C4-2B (cell line): Measurements from ENCODE around the gene ADGRB2.

Experiments used
- H3K27ac ChIP-seq: fragments of 450-650 bp; 2 replicates; pipeline ENCODE4 v1.5.1; 2017
- ZFX ChIP-seq: fragments of 450-650 bp; IDR thresholded peaks from 2 replicates; pipeline ENCODE4 v1.6.1; 2017
- TF ChIP-seq, protein P1 (sequence below): fragments of 450-650 bp; conservative IDR thresholded peaks from 2 replicates; pipeline ENCODE4 v1.5.1; 2017; ENCODE audit warnings: mild to moderate bottlenecking

The ADGRB2 gene

DNA sequence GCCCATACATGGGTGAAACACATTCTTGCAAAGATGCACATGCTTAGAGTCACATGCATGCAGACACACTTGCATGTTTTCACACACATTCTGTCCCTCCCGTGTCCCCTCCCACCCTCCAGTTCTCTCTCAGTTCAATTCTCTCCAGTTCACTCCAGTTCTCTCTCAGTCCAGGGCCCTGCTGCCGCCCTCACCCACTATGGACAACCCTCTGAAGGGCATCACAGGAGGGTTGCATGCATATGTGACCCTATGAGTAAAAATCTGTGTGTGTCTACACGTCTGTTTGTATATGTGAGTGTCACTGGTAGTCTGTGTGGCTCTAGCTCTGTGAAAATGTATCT is 21.8 kb upstream of the ADGRB2 start:
- H3K27ac ChIP-seq: no peak overlapping the region
- TF ChIP-seq ZFX: no peak
- TF ChIP-seq, protein P1, sequence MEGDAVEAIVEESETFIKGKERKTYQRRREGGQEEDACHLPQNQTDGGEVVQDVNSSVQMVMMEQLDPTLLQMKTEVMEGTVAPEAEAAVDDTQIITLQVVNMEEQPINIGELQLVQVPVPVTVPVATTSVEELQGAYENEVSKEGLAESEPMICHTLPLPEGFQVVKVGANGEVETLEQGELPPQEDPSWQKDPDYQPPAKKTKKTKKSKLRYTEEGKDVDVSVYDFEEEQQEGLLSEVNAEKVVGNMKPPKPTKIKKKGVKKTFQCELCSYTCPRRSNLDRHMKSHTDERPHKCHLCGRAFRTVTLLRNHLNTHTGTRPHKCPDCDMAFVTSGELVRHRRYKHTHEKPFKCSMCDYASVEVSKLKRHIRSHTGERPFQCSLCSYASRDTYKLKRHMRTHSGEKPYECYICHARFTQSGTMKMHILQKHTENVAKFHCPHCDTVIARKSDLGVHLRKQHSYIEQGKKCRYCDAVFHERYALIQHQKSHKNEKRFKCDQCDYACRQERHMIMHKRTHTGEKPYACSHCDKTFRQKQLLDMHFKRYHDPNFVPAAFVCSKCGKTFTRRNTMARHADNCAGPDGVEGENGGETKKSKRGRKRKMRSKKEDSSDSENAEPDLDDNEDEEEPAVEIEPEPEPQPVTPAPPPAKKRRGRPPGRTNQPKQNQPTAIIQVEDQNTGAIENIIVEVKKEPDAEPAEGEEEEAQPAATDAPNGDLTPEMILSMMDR: no peak

DNA sequence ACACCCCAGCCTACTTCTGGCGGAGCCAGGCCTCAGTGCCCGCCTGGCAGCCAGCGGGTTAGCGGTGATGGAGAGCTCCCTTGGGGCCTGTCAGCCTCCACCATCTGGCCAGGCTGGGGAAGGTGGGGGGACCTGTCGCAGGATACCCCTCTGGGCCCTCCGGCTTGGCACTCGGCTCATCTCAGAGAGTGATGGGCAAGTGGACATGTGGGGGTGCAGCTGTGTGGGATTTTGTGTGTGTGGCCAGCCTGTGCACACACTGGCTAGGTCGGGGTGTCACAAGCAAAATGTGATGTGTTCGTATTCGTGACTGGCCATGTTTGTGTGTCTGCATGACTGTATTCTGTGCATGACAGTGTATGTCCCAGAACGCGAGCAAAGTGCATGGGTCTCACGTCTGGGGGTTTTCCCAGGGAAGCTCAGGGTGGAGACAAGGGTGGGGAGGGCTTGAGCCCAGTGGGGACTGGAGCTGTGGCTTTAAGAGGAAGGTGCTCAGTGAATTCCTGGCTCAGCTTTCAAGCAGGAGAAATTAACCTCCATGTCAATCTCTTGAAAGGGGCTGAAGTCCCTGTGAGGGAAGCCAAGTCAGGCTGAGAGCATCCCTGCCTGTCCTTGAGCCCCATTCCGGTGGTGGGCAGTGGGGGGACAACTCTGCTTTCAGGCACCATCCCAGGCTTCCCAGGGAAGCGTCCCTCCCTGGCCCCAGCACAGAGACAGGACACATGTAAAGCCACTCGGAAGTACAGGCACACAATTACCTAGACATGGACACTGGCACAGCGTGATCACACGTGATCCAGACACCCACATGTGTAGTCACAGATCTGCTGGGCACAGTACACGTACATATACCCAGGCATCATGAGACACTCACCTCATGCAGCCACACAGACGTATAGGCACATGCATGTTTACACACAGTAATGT is 21.1 kb upstream of the ADGRB2 start:
- H3K27ac ChIP-seq: no peak overlapping the region
- TF ChIP-seq ZFX: no peak
- TF ChIP-seq, protein P1: no peak

DNA sequence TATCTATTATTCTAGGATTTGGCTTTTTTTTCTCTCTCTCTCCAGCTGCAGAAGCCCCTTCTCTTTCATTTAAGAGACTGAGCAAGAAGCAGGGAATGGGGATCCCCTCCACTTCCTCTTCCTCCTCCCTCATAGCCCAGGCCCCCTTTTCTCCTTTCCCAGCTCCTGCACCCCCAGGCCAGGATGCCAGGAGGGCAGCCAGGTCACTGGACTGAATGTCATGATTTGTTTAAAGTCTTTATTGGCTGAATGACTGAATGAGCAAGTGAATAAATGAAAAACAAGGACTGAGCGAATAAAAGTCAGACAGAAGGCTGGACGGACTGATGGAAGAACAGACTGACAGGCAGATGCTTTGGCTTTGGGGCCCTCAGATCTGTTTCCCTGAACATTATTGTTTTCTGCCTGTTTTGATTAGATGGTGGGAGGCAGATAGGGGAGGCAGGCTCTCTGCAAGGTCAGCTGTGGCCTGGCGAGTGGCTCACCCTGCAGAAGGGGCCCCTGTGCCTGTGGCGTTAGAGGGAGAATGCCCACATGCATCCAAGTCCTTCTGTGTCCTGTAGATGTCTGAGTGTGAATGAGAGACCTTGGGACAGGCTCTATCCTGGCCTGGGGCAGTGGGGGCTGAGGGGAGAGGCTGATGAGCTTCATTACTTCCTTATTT is 20.3 kb upstream of the ADGRB2 start:
- TF ChIP-seq, protein P1: no peak
- no peak for TF ChIP-seq ZFX
- no peak overlapping the region for H3K27ac ChIP-seq

DNA sequence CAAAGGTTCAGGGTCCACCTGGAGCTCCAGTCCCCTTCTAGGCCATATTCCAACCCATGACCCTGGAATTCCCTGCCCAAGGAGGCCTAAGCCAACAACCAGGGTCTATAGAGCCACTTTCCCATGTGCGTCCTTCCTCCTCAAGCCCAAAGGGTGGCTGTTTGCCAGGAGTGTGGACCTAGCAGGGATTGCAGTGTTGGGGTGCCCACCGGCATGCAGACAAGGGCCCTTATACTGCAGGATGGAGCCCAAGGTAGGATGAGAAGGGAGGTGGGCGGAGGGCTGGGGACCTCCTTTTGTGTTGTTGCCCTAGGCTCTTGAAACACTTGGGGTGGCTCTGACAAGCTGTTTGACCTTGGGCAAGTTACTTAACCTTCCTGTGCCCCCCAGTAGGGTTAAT is 19.7 kb upstream of the ADGRB2 start:
- no peak for TF ChIP-seq ZFX
- TF ChIP-seq, protein P1: no peak
- no peak overlapping the region for H3K27ac ChIP-seq

DNA sequence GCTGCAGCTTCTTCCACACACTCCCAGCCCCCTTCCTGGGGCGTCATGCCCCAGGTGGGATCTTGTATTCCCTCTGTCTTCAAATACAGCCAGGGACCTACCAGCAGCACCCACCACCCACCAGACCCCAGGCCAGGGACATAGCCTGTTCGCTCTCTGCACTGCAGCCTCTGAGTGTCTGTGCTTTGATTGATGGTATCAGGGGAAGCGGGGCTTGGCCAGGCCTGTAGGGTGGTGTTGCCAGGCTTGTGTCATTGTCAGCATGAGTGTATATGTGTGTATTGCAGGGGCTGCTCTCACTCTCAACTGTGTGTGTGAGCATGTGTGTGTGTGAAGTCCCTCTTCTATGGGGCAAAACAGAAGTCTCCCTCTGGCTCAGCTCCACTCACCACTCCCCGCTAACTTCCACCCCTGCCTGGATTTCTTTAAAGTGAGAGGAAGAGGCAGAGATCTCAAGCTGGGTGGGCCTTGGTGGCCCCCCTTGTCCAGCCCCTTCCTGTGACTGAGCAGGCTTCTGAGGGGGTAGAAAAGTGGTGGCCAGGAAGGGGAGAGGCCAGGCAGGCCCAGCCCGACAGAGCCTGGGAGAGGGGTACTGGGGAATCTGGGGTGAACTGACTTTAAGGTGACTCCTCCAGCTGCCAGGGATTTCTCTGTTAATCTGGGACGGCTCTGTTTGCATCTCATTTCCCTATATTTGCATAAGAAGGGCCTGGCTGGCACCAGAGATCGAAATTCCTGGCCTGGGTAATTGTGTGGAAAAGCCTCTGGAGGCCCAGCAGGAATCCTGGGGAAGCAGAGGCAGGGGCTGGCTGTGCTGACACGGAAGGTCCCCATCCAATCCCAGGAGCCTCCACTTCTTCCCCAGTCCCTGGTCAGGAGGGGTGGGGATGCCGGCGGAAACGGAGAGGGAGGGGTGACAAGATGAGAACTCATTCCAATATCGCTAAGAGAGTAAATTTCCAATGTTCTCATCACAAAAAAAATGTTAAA is 18.6 kb upstream of the ADGRB2 start:
- H3K27ac ChIP-seq: no peak overlapping the region
- TF ChIP-seq, protein P1: no peak
- no peak for TF ChIP-seq ZFX

DNA sequence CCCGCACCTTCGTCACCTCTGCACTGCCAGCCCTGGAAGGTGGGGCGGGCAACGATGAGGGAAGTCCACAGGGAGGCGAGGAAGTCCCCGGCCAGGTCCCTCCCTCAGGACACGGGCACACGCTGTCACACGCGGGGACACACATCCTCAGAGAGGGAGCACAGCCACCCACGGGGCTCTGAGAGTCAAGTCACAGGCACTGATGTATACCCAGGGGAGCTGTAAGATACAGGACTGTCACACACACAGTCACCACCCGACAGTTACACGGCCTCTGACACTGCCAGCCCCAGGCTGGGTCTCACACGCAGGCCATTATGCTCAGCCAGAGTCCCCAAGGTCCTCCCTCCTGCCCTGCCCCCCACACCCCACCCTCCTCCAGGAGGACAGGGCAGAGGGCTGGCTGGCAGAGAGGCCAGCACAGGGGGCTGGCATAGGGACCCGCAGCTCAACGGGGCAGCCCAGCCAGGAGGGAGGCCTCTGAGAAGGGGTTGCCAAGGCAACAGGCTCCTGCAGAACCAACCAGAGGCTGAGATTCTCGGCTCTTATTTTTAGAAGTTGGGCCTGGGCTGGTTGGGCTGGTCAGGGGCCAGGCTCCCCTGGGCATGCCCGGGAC is 17.7 kb upstream of the ADGRB2 start:
- no peak overlapping the region for H3K27ac ChIP-seq
- TF ChIP-seq, protein P1: no peak
- no peak for TF ChIP-seq ZFX
